Hepatocyte (in vitro differentiated cells): ENCODE data around the gene GPR161. TPM values are rescaled to one million over a fixed set of nuclear protein-coding genes. Genes with fewer than 3 reads are reported as not detected.

Experiments
- DNase-seq: peaks from one replicate; pipeline ENCODE4 v3.0.0-alpha.2; 2016; ENCODE audit warnings: low spot score
- H2AFZ ChIP-seq: fragments of 200-600 bp; sonication (generic); 2 replicates; pipeline ENCODE4 v1.6.0; 2016; ENCODE audit warnings: antibody characterized with exemption, mild to moderate bottlenecking
- H3K27ac ChIP-seq: fragments of 200-600 bp; sonication (generic); 2 replicates; pipeline ENCODE4 v1.5.1; 2016; ENCODE audit warnings: mild to moderate bottlenecking
- H3K27me3 ChIP-seq: fragments of 200-600 bp; sonication (generic); 2 replicates; pipeline ENCODE4 v1.6.1; 2016
- H3K36me3 ChIP-seq: fragments of 200-600 bp; sonication (generic); replicated peaks from 2 replicates; pipeline ENCODE4 v1.5.1; 2016; ENCODE audit warnings: low read depth; ENCODE audit not compliant: insufficient read depth
- H3K4me1 ChIP-seq: fragments of 200-600 bp; sonication (generic); 2 replicates; pipeline ENCODE4 v1.5.1; 2016; ENCODE audit warnings: mild to moderate bottlenecking, moderate library complexity; ENCODE audit not compliant: insufficient read depth
- H3K4me2 ChIP-seq: fragments of 200-600 bp; sonication (generic); 2 replicates; pipeline ENCODE4 v1.6.0; 2016
- H3K4me3 ChIP-seq: fragments of 200-600 bp; sonication (generic); 2 replicates; pipeline ENCODE4 v1.5.1; 2016; ENCODE audit warnings: mild to moderate bottlenecking
- H3K79me2 ChIP-seq: fragments of 200-600 bp; sonication (generic); 2 replicates; pipeline ENCODE4 v1.6.0; 2017; ENCODE audit warnings: mild to moderate bottlenecking
- H3K9me2 ChIP-seq: fragments of 200-600 bp; sonication (generic); replicated peaks from 2 replicates; pipeline ENCODE4 v1.6.0; 2017; ENCODE audit warnings: mild to moderate bottlenecking; ENCODE audit not compliant: insufficient read depth
- H3K9me3 ChIP-seq: fragments of 200-600 bp; sonication (generic); 2 replicates; pipeline ENCODE4 v1.5.1; 2016; ENCODE audit warnings: low read depth, mild to moderate bottlenecking
- H4K20me1 ChIP-seq: fragments of 200-600 bp; sonication (generic); 2 replicates; pipeline ENCODE4 v1.6.0; 2016; ENCODE audit warnings: mild to moderate bottlenecking; ENCODE audit not compliant: insufficient read depth, poor library complexity, severe bottlenecking
- EZH2 ChIP-seq: fragments of 200-600 bp; sonication (generic); IDR thresholded peaks from 2 replicates; pipeline ENCODE4 v1.6.1; 2016; ENCODE audit warnings: antibody characterized with exemption, mild to moderate bottlenecking, borderline replicate concordance
- EZH2phosphoT487 ChIP-seq: fragments of 200-600 bp; sonication (generic); IDR thresholded peaks from one replicate; pipeline ENCODE4 v1.6.1; 2018; ENCODE audit warnings: antibody characterized with exemption, mild to moderate bottlenecking, low read depth, moderate library complexity; ENCODE audit not compliant: unreplicated experiment, severe bottlenecking
- WGBS: methylation state at CpG from one replicate; pipeline ENCODE4 v1.1.6; 2016; ENCODE audit warnings: low lambda C conversion rate; ENCODE audit errors: missing lambda C conversion rate; 5-methylcytosine and 5-hydroxymethylcytosine counted together
- polyA plus RNA-seq: library from polyadenylated mRNA; unstranded; fragments of >200 nt; fragmentation: Nextera tagmentation; extraction: Ambion mirVana; gene quantifications from 2 replicates; pipeline ENCODE4 v1.2.1, GENCODE V29; 2016
- total RNA-seq: library from RNA; depleted of rRNA; stranded (reverse); fragments of >200 nt; gene quantifications from 2 replicates; pipeline ENCODE4 v1.2.3, GENCODE V29; 2014
- TF ChIP-seq, protein P1 (sequence below): fragments of 200-600 bp; sonication (generic); IDR thresholded peaks from 2 replicates; pipeline ENCODE4 v1.5.1; 2016; ENCODE audit warnings: antibody characterized with exemption, mild to moderate bottlenecking; ENCODE audit not compliant: poor library complexity

GPR161 gene
- total and polyA plus RNA-seq, 2 experiments from 2014 or later: 15.9 to 19.3 TPM

DNA sequence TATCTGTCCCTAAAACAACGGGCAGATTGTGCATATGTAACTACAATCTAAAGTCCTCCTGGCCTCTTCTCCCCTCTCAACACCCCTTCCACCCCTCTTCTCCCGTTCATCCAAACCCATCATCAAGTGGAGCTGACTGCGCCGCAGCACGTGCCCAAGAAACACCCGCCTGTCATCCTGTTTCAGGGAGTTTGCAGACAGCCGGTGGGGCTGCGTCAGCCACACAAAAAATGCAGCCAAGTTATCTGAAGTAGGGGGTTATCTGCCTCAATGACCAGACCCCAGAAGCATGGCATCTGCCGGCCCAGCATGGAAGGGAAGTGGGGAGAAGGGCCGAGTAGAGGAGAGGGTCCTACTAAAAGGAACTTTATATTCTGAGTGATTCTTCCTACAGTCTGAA is 49.0 kb downstream of the GPR161 start:
- Histone ChIP-seq H3K27me3 (no peaks in the 10 kb centered on the region), H3K9me2 (no peaks in the 10 kb centered on the region), H3K4me2 (no peak overlapping the region), H2AFZ (no peak overlapping the region), H3K27ac (peak overlapping the region; percentile 88), H3K36me3 (no peaks in the 10 kb centered on the region), H3K79me2 (no peaks in the 10 kb centered on the region), H3K4me1 (no peaks in the 10 kb centered on the region), H3K4me3 (no peak overlapping the region), H3K9me3 (no peaks in the 10 kb centered on the region), H4K20me1 (no peaks in the 10 kb centered on the region)
- WGBS: 84% methylated on average over 10 of the region's 10 CpGs
- no peak for DNase-seq
- TF ChIP-seq EZH2phosphoT487: no peak
- TF ChIP-seq, protein P1, sequence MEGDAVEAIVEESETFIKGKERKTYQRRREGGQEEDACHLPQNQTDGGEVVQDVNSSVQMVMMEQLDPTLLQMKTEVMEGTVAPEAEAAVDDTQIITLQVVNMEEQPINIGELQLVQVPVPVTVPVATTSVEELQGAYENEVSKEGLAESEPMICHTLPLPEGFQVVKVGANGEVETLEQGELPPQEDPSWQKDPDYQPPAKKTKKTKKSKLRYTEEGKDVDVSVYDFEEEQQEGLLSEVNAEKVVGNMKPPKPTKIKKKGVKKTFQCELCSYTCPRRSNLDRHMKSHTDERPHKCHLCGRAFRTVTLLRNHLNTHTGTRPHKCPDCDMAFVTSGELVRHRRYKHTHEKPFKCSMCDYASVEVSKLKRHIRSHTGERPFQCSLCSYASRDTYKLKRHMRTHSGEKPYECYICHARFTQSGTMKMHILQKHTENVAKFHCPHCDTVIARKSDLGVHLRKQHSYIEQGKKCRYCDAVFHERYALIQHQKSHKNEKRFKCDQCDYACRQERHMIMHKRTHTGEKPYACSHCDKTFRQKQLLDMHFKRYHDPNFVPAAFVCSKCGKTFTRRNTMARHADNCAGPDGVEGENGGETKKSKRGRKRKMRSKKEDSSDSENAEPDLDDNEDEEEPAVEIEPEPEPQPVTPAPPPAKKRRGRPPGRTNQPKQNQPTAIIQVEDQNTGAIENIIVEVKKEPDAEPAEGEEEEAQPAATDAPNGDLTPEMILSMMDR: no peak

DNA sequence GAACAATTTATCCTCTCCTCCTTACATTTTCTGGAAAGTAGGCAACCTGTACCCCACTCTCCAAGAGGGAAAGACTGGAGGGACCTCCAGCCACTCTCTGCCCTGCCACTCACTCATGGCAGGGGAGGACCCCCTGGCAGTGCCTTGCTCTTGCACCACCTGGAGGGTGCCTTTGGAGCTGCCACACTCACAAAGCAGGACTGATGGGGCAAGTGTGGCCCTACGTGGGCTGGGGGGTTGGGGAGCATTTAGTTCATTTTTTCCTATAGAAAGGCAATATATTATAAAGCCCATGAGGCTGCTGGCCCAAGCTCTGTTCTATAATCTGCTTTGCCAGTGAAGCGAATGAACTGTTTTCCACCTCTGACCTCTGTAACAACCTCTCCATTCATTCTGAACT is 50.3 kb downstream of the GPR161 start:
- TF ChIP-seq EZH2phosphoT487 (no peak), EZH2 (no peak)
- TF ChIP-seq, protein P1: no peak
- no peaks in the 10 kb centered on the region for H3K36me3 ChIP-seq
- no peaks in the 10 kb centered on the region for H3K9me2 ChIP-seq
- H3K27ac ChIP-seq: no peak overlapping the region
- 84% methylated on average over 2 of the region's 2 CpGs for WGBS
- H3K4me2 ChIP-seq: no peak overlapping the region
- DNase-seq: no peak
- H3K4me3 ChIP-seq: no peak overlapping the region
- H4K20me1 ChIP-seq: no peaks in the 10 kb centered on the region
- no peaks in the 10 kb centered on the region for H3K27me3 ChIP-seq
- H3K79me2 ChIP-seq: no peaks in the 10 kb centered on the region
- no peaks in the 10 kb centered on the region for H3K9me3 ChIP-seq
- no peak overlapping the region for H2AFZ ChIP-seq
- no peaks in the 10 kb centered on the region for H3K4me1 ChIP-seq

DNA sequence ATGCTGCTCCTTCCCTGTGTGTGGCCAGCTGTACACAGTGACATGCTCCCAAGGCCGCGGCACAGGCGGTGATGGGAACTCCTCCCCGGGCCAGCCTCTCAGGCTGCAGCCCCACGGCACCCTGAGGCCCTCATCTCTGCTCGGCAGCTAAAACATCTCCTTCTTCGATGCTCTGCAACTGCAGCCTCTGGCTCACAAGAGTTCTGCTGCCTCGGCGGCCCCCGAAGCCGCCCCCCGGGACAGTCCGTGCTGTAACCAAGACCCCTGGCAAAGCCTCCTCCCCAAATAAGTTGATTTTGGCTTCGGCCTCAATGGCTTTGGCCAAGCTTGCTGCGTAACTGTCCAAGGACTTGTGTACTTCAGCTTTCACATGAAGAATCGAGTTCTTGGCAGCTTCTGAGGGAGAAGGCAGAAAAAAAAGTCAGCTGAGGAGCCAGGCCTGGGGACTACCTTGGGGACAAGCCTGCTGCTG is 51.3 kb downstream of the GPR161 start:
- no peak overlapping the region for H2AFZ ChIP-seq
- no peaks in the 10 kb centered on the region for H3K9me3 ChIP-seq
- 99% methylated on average over 15 of the region's 16 CpGs for WGBS
- no peak overlapping the region for H3K27ac ChIP-seq
- H3K27me3 ChIP-seq: no peaks in the 10 kb centered on the region
- H4K20me1 ChIP-seq: no peaks in the 10 kb centered on the region
- no peak overlapping the region for H3K4me3 ChIP-seq
- no peak for TF ChIP-seq EZH2phosphoT487
- TF ChIP-seq, protein P1: no peak
- H3K4me2 ChIP-seq: no peak overlapping the region
- no peaks in the 10 kb centered on the region for H3K9me2 ChIP-seq
- no peaks in the 10 kb centered on the region for H3K36me3 ChIP-seq
- no peaks in the 10 kb centered on the region for H3K79me2 ChIP-seq
- no peaks in the 10 kb centered on the region for H3K4me1 ChIP-seq
- no peak for DNase-seq
